NCI-H2171 treated with DMSO at 0.1 percent for 48 hours (cell line): Measurements from ENCODE around the gene TMCO6.
"Not testable (repeated sequence)": the region's sequence is repeated elsewhere in the genome, so short reads cannot be mapped to it uniquely, and the experiment has no call there.

ENCODE experiments used
- DNase-seq: peaks from one replicate; lab custom pipeline; 2025; lab: John Stamatoyannopoulos, UW

TMCO6 gene

GRCh38 chr5:140639148-140639981 is at the start of gene TMCO6:
TMCO6 (plus strand) TSS chr5:140639451; CDS start chr5:140639528, 77 bp downstream.
- DNase-seq: peak; percentile 86

GRCh38 chr5:140590861-140591260 is 48.4 kb upstream of the TMCO6 start:
- no peak for DNase-seq

- DNase-seq: no peak
These were observed 47.4 kb upstream of the TMCO6 start for GRCh38 chr5:140591747-140592372.

- DNase-seq: not testable (repeated sequence)
These were observed 46.2 kb upstream of the TMCO6 start for GRCh38 chr5:140593070-140593469.

- DNase-seq: no peak
These were observed 45.1 kb upstream of the TMCO6 start for GRCh38 chr5:140594169-140594568.

- peak; percentile 13 for DNase-seq
These were observed 43.5 kb upstream of the TMCO6 start for GRCh38 chr5:140595538-140596300.

- no peak for DNase-seq
These were observed 42.9 kb upstream of the TMCO6 start for GRCh38 chr5:140596321-140596741.

- no peak for DNase-seq
These were observed 40.4 kb upstream of the TMCO6 start for GRCh38 chr5:140598836-140599235.

- no peak for DNase-seq
These were observed 39.2 kb upstream of the TMCO6 start for GRCh38 chr5:140600096-140600495.

GRCh38 chr5:140602147-140602546 is 37.1 kb upstream of the TMCO6 start:
- DNase-seq: no peak

GRCh38 chr5:140603446-140603698 is 35.9 kb upstream of the TMCO6 start:
- not testable (repeated sequence) for DNase-seq

GRCh38 chr5:140603734-140604133 is 35.5 kb upstream of the TMCO6 start:
- DNase-seq: no peak

- no peak for DNase-seq
These were observed 33.4 kb upstream of the TMCO6 start for GRCh38 chr5:140605879-140606278.

- no peak for DNase-seq
These were observed 32.2 kb upstream of the TMCO6 start for GRCh38 chr5:140607031-140607430.

GRCh38 chr5:140608722-140609121 is 30.5 kb upstream of the TMCO6 start:
- DNase-seq: no peak

- no peak for DNase-seq
These were observed 30.1 kb upstream of the TMCO6 start for GRCh38 chr5:140609126-140609525.

GRCh38 chr5:140611020-140611521 is 28.2 kb upstream of the TMCO6 start:
- DNase-seq: no peak

GRCh38 chr5:140622301-140622700 is 16.9 kb upstream of the TMCO6 start:
- DNase-seq: no peak

GRCh38 chr5:140623061-140623460 is 16.2 kb upstream of the TMCO6 start:
- DNase-seq: not testable (repeated sequence)

- DNase-seq: not testable (repeated sequence)
These were observed 14.4 kb upstream of the TMCO6 start for GRCh38 chr5:140624886-140625285.

- no peak for DNase-seq
These were observed 11.3 kb upstream of the TMCO6 start for GRCh38 chr5:140627972-140628371.

GRCh38 chr5:140628711-140629110 is 10.5 kb upstream of the TMCO6 start:
- no peak for DNase-seq
